SK-N-DZ (cell line): ENCODE results near the gene FCAR. TPM values are rescaled to one million over a fixed set of nuclear protein-coding genes. Genes with fewer than 3 reads are reported as not detected.
"Not testable (repeated sequence)": the region's sequence is repeated elsewhere in the genome, so short reads cannot be mapped to it uniquely, and the experiment has no call there.

Source experiments
- DNase-seq: peaks from one replicate; pipeline ENCODE4 v3.0.0-alpha.2; 2015; ENCODE audit warnings: low spot score
- polyA plus RNA-seq, 2 experiments: library from polyadenylated mRNA; depleted of rRNA; stranded (reverse); fragments of >200 nt; gene quantifications; 2 replicates each; pipeline ENCODE4 v1.2.3, GENCODE V29; 2014

FCAR gene
- not detected in 2 replicates for polyA plus RNA-seq (2014; cell fraction: cytosol; rRNA removed)
- not detected in 2 replicates for polyA plus RNA-seq (2014; cell fraction: nucleus; rRNA removed)

- DNase-seq: no peak
Measured at GRCh38 chr19:54873990-54874389, at the start of gene FCAR. Gene FCAR (plus strand): TSS chr19:54874235. CDS start chr19:54874290, 55 bp downstream.

- not testable (repeated sequence) for DNase-seq
Measured at GRCh38 chr19:54824416-54824815, 49.6 kb upstream of the FCAR start.

- not testable (repeated sequence) for DNase-seq
Measured at GRCh38 chr19:54825326-54825725, 48.7 kb upstream of the FCAR start.

GRCh38 chr19:54828064-54828463, 46.0 kb upstream of the FCAR start:
- not testable (repeated sequence) for DNase-seq

GRCh38 chr19:54832496-54832895, 41.5 kb upstream of the FCAR start, which contains the start of gene KIR2DS4:
Gene KIR2DS4 (plus strand): TSS chr19:54832676.
- DNase-seq: not testable (repeated sequence)

GRCh38 chr19:54835126-54835525, 38.9 kb upstream of the FCAR start:
- DNase-seq: not testable (repeated sequence)

GRCh38 chr19:54837522-54837921, 36.5 kb upstream of the FCAR start:
- not testable (repeated sequence) for DNase-seq

- not testable (repeated sequence) for DNase-seq
Measured at GRCh38 chr19:54843171-54843570, 30.9 kb upstream of the FCAR start.

GRCh38 chr19:54850061-54850640, 23.9 kb upstream of the FCAR start, which contains the start of gene KIR3DL2:
Gene KIR3DL2 (plus strand): TSS chr19:54850443. CDS start chr19:54850476, 33 bp downstream.
- DNase-seq: not testable (repeated sequence)

GRCh38 chr19:54850930-54851329, 23.1 kb upstream of the FCAR start:
- DNase-seq: no peak

- no peak for DNase-seq
Measured at GRCh38 chr19:54851353-54851752, 22.7 kb upstream of the FCAR start.

- DNase-seq: not testable (repeated sequence)
Measured at GRCh38 chr19:54855241-54855640, 18.8 kb upstream of the FCAR start.

- not testable (repeated sequence) for DNase-seq
Measured at GRCh38 chr19:54858476-54858875, 15.6 kb upstream of the FCAR start.

- DNase-seq: not testable (repeated sequence)
Measured at GRCh38 chr19:54859421-54859820, 14.6 kb upstream of the FCAR start.

GRCh38 chr19:54863459-54863858, 10.6 kb upstream of the FCAR start:
- DNase-seq: not testable (repeated sequence)

- no peak for DNase-seq
Measured at GRCh38 chr19:54871696-54872095, 2.3 kb upstream of the FCAR start.

- no peak for DNase-seq
Measured at GRCh38 chr19:54875506-54875905, 1.5 kb downstream of the FCAR start.

- DNase-seq: no peak
Measured at GRCh38 chr19:54877471-54877870, 3.4 kb downstream of the FCAR start.

- no peak for DNase-seq
Measured at GRCh38 chr19:54881884-54882283, 7.8 kb downstream of the FCAR start.

- no peak for DNase-seq
Measured at GRCh38 chr19:54882758-54883157, 8.7 kb downstream of the FCAR start.

GRCh38 chr19:54883228-54883627, 9.2 kb downstream of the FCAR start:
- DNase-seq: no peak

GRCh38 chr19:54888239-54888638, 14.2 kb downstream of the FCAR start:
- DNase-seq: no peak

- DNase-seq: no peak
Measured at GRCh38 chr19:54889566-54889965, 15.5 kb downstream of the FCAR start.
